Eye (tissue), 1 donor: ENCODE measurements around the gene MFN1.

Source experiments
- DNase-seq: peaks from one replicate; pipeline ENCODE4 v3.0.0-alpha.2; 2015

Gene MFN1

DNA sequence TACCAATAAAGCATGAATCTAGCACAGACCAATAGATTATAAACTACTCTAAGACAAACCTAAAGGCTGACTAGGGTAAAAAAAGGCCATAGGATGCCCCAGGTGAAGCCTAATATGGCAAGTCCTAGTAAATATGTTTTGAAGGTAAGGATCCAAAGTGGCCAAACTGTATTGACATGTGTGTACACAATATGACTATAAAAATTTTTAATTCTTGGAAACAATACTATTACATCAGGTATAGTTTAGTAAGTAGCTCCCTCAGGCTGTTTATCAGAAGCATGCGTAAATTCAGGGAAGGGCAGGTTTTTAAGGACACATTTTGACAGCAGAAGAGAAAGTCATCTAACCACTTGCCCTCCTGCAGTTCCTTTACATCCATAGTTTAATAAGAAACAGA, 84.9 kb downstream of the MFN1 start:
- DNase-seq: no peak

DNA sequence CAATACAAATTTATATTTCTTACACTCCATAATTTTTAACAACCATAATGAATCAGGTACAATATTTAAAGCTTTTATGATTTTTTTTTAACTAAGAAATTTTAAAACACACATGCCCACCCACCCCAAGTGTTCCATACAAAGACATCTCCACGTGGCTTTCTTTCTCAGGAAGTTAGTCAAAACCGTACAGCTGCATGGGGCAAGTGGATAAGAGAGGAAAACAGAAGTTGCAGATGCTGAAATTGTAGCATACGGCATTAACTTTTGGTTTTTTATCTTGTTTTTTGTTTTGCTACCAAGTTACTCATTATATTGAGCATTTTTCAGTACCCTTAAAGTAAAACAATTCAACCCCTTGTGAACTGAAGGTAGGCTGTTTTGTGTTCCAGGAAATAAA, 89.0 kb downstream of the MFN1 start:
- no peak for DNase-seq

DNA sequence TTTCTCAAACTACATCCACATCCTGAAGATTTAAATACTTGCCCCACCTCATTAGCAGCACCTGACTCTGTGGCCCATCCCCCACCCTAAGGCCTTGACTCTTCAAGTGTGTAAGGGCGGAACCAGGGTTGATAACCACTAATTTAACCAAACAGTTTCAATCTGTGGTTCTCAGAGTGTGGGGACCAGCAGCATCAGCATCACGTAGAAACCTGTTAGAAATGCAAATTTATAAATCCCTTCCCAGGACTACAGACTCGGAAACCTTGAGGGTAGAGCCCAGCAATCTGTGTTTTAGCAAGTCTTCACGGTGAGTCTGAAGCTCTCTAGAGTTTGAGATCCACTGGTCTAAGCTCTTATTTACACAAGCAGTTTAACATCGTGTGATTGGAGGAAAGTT, 91.3 kb downstream of the MFN1 start:
- no peak for DNase-seq
